NCI-H146 (cell line): ENCODE results near the gene FERMT1.

ENCODE experiments used
- DNase-seq: peaks from one replicate; lab custom pipeline; 2025; lab: John Stamatoyannopoulos, UW

FERMT1 gene

GRCh38 chr20:6122873-6123648, at the start of gene FERMT1:
Gene FERMT1 (minus strand): TSS chr20:6123030. CDS start chr20:6119554, 3,476 bp downstream.
- peak; percentile 95 for DNase-seq

GRCh38 chr20:6169251-6169650, 46.4 kb upstream of the FERMT1 start:
- no peak for DNase-seq

GRCh38 chr20:6168204-6168603, 45.4 kb upstream of the FERMT1 start:
- no peak for DNase-seq

GRCh38 chr20:6165346-6165745, 42.5 kb upstream of the FERMT1 start:
- DNase-seq, result no peak

GRCh38 chr20:6164421-6165341, 41.9 kb upstream of the FERMT1 start:
- peak; percentile 23 for DNase-seq

GRCh38 chr20:6160736-6161135, 37.9 kb upstream of the FERMT1 start:
- peak; percentile 67 for DNase-seq

- DNase-seq, result no peak
Measured at GRCh38 chr20:6157345-6157744, 34.5 kb upstream of the FERMT1 start.

GRCh38 chr20:6152777-6153176, 29.9 kb upstream of the FERMT1 start:
- no peak for DNase-seq

GRCh38 chr20:6148073-6148472, 25.2 kb upstream of the FERMT1 start:
- no peak for DNase-seq

- DNase-seq, result peak; percentile 72
Measured at GRCh38 chr20:6142348-6142993, 19.6 kb upstream of the FERMT1 start.

GRCh38 chr20:6140947-6141346, 18.1 kb upstream of the FERMT1 start:
- peak; percentile 19 for DNase-seq

GRCh38 chr20:6135347-6135746, 12.5 kb upstream of the FERMT1 start:
- no peak for DNase-seq

- DNase-seq, result no peak
Measured at GRCh38 chr20:6134592-6134991, 11.8 kb upstream of the FERMT1 start.

GRCh38 chr20:6130045-6130444, 7.2 kb upstream of the FERMT1 start:
- DNase-seq, result no peak

- DNase-seq, result no peak
Measured at GRCh38 chr20:6127825-6128224, 5.0 kb upstream of the FERMT1 start.

- no peak for DNase-seq
Measured at GRCh38 chr20:6126846-6127245, 4.0 kb upstream of the FERMT1 start.

GRCh38 chr20:6123649-6124014, 802 bp upstream of the FERMT1 start:
- DNase-seq, result no peak

- peak; percentile 64 for DNase-seq
Measured at GRCh38 chr20:6122111-6122872, 538 bp downstream of the FERMT1 start.

GRCh38 chr20:6121504-6121903, 1.3 kb downstream of the FERMT1 start:
- DNase-seq, result no peak

GRCh38 chr20:6120491-6120988, 2.3 kb downstream of the FERMT1 start:
- DNase-seq, result peak; percentile 8

- DNase-seq, result no peak
Measured at GRCh38 chr20:6116758-6117157, 6.1 kb downstream of the FERMT1 start.
